NCI-H2107 treated with DMSO at 0.1 percent for 48 hours (cell line): ENCODE data around the gene DTNB.
"Not testable (repeated sequence)": the region's sequence is repeated elsewhere in the genome, so short reads cannot be mapped to it uniquely, and the experiment has no call there.

ENCODE experiments used
- DNase-seq: peaks from one replicate; lab custom pipeline; 2025; ENCODE audit not compliant: unreplicated experiment; lab: John Stamatoyannopoulos, UW

Gene DTNB

DNA sequence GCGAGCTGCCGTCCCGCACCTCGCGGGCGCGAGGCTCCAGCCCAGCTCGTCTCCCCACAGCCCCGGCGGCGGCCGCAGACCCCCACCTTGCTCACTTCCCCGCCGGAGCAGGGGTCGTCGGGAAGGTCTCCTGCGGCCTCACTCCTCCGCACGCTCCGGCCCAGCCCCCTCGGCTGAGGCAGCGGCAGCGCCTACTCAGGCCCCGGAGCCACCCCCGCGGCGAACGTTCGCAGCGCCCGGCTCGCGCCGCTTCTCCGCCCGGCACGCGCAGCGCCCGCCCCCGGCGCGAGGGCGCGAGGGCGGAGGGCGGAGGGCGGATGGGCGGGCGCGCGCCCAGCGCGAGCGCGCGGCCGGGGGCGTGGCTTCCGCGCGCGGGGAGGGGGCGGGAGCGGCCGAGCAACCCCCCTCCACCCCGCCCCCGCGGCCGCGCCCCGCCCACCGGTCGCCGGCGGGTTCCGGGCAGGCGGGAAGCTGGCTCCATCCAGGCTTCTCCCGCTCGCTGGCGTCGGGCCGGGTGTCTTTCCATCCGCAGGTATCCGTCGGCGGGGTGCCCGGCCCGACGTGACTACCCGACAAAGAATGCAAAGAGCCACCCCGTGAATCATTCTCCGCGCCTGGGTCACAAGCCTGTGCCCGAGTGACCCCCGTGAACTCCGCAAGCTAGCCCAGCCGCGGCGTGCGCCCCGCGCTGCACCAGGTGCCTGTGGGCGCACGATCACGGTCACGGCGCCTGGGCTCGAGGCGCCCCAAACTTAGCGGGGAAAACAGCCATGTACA, at the start of gene DTNB:
Gene DTNB, minus strand, starts transcription at position 278 of the 777 bp plus-strand sequence. CDS start 20,917 bp downstream, outside the sequence.
- DNase-seq: no peak

DNA sequence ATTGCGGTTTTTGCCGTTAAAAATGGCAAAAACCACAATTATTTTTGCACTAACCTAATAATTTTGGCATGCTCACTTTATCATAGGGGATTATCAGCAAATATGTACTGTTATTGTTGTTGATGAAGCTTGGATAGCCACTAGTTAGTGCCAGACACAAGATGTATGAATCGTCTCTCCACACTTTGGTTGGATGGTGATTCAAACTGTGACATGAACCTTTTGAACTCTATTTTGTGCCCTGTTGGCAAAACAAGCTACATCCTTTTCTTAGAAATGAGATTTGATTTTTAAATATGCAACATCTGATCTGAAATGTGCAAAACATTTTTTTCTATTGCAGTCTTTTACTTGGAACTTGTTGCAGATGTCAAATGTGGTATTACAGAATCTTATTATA, 48.8 kb upstream of the DTNB start:
- no peak for DNase-seq

GRCh38 chr2:25720575-25720974, 47.2 kb upstream of the DTNB start:
- no peak for DNase-seq

- no peak for DNase-seq
These were observed 41.4 kb upstream of the DTNB start for GRCh38 chr2:25714740-25715139.

DNA sequence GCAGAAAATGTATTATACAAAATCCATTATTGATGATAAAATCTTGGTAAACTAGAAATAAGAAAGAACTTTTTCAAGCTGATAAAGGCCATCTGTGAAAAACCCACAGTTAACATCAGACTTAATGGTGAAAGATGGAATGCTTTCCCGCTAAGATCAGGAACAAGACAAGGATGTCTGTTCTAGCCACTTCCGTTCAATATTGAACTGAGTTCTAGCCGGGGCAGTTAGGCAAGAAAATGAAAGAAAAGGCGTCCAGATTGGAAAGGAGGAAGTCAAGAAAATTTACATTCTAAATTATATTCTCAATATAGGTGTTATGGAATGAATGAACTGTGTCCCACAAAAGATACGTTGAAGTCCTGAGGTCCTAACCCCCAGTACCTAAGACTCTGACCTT, 39.1 kb upstream of the DTNB start:
- no peak for DNase-seq

- DNase-seq: no peak
These were observed 38.4 kb upstream of the DTNB start for GRCh38 chr2:25711675-25712354.

GRCh38 chr2:25710750-25711149, 37.4 kb upstream of the DTNB start:
- DNase-seq: no peak

- DNase-seq: no peak
These were observed 36.0 kb upstream of the DTNB start for GRCh38 chr2:25709349-25709748.

GRCh38 chr2:25707927-25708590, 34.7 kb upstream of the DTNB start:
- DNase-seq: no peak

- not testable (repeated sequence) for DNase-seq
These were observed 32.2 kb upstream of the DTNB start for GRCh38 chr2:25705575-25705974.

GRCh38 chr2:25701801-25702200, 28.4 kb upstream of the DTNB start:
- DNase-seq: no peak

DNA sequence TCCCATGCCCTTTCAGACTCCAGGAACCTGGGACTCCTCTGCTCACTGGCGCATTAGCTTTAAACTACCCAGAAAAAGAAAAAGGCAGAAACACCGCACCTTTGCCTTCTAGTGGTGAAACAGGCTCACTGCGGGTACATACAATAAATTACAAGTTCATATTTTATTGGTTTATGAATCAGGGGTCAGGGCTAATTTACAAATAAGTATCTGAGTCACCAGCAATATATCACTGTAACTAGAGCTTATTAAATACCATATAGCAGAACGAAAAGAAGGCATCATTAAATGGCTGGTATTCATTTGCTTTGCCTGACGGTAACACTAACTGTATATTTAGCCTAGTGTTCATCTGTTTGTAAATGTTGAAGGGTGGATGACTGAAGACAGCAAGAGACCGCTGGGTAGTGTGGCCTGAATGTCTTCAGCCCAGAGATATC, 26.9 kb upstream of the DTNB start:
- DNase-seq: peak; percentile 16

GRCh38 chr2:25699216-25699615, 25.8 kb upstream of the DTNB start:
- no peak for DNase-seq

- DNase-seq: no peak
These were observed 25.4 kb upstream of the DTNB start for GRCh38 chr2:25698752-25699151.

DNA sequence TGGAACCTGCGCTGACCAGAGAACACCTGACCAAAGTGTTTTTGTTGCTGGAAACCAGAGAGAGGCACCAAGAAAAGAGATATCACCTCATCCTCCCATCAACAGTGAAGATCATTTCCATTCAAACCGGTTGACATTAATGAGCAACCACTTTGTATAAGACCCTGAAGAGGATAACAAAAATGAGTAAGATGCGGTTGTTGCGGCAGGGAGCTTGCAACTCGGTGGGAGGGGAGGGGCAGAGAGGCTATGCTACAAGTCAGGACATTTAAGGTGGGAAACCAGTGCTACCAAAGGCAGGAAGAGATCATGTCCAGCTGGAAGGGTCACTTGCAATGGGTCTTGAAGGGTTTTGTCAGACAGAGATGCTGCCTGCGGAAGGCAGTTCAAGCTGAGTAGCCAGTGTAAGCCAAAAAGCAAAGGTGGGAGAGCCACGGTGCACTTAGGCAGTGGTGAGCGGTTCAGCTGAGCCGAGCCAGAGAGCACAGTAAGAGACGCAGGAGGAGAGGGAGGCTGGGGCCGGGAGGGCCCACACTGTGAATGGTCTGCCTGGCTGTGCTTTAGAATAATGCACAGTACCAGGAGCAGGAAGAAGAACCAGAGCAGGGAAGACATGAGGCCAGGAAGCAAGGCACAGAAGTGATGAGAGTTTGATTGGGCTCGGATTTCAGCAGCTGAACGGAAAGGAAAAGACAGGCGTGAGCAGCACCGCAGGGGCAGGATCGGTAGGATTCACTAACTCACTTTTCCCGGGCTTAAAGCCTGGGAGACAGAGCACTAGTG, 24.4 kb upstream of the DTNB start:
- peak; percentile 59 for DNase-seq

DNA sequence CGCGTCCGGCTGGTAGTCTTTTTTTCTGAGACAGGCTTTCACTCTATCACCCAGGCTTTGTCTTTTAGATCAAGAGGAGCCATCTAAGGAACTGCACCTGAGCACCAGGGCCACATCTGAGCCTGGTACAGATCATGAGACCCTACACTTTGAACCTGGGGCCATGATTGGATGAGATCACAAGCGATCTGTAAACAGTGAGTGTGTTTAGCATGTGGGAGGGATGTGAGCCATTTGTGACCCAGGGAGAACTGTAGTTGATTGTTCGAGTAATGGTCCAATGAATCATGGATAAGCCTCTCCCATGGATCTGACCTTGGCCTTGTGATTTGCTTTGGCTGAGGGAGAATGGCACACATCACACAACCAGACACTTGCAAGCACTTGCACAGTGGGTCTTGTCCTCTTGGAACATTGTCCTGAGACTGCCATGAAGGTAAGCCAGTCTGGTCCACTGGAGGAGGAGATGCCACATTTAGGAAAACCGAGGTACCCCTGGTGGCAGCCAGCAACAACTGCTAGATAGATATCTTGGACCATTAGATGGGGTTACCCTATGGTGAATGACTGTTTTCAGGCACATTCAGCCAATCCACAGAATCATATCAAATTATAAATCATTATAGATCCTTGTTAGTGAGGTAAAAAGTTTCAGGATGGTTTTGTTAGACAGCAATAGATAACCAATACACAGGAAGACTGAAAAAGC, 19.5 kb upstream of the DTNB start:
- no peak for DNase-seq

DNA sequence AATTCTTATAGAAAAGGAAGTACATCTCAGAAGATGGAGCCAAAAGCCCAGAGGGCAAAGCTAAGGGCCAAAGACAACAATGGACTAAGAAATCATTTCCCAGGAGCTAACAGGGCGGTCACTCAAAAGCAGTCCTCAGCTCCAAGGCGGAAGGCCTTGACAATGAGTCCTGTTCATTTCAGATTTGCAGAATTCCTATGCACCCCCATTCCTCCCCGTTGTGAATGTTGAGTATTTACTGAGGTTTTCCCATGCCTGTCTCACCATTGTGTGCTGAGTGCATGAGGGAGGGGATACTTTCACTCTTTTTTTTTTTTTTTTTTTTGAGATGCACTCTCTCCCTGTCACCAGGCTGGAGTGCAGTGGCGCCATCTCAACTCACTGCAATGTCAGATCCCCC, 18.8 kb upstream of the DTNB start:
- DNase-seq: no peak

DNA sequence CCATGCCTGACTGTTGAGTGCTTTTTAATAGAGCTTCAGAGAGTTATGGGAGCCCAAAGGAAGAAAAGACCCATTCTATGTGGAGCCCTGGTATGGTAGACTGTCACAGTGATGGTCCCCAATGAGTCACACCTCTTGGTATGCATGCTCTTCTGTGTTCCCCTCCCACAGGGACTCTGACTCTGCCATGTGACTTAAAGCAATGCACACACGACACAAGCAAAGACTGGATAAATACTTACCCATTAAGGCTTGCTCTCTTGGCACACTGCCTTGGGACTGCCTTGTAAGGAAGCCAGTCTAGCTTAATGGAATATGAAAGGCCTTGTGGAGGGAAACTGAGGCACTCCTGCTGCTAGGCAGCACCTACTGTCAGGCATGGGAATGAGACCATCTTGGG, 16.7 kb upstream of the DTNB start:
- no peak for DNase-seq

DNA sequence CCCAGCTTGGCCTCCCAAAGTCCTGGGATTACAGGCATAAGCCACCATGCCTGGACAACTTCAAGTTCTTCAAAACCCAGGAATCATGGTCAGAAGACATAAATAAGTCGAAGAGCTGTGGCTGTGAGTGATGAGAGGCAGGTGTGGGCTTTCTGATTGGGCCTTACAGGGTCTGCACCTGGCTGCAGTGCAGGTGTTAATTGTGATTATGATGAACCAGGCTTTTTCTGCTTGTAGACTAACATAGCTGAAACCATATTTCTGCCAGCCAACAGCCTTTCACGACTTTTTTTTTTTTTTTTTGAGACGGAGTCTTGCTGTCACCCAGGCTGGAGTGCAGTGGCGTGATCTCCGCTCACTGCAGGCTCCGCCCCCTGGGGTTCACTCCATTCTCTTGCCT, 14.9 kb upstream of the DTNB start:
- no peak for DNase-seq

DNA sequence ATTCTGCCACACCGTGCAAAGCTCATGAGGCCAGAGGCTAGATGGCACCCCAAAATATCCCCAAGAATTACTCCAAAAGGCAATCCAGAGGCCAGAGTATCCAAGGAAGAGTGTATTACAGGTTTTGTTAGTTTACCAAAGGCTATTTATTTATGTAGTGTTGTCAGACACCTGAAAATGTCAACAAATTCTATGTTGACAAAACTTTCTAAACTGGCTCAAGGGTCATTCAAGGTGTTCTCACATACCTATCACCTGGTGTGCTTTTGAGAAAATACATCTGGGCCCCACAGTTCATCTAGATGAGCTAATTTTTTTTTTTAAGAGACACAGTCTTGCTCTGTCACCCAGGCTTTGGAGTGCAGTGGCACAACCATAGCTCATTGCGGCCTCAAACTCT, 12.4 kb upstream of the DTNB start:
- no peak for DNase-seq
